GM19397 (cell line): ENCODE data around the gene IL10.
A peak's percentile ranks its signal among the peaks of the same experiment; 100 is the strongest.

ENCODE experiments used
- ATAC-seq: cut with Tn5 transposase; IDR thresholded peaks from one replicate; pipeline ENCODE4 v1.9.1; 2021; ENCODE audit warnings: mild to moderate bottlenecking, moderate library complexity; ENCODE audit not compliant: unreplicated experiment

Gene IL10

DNA sequence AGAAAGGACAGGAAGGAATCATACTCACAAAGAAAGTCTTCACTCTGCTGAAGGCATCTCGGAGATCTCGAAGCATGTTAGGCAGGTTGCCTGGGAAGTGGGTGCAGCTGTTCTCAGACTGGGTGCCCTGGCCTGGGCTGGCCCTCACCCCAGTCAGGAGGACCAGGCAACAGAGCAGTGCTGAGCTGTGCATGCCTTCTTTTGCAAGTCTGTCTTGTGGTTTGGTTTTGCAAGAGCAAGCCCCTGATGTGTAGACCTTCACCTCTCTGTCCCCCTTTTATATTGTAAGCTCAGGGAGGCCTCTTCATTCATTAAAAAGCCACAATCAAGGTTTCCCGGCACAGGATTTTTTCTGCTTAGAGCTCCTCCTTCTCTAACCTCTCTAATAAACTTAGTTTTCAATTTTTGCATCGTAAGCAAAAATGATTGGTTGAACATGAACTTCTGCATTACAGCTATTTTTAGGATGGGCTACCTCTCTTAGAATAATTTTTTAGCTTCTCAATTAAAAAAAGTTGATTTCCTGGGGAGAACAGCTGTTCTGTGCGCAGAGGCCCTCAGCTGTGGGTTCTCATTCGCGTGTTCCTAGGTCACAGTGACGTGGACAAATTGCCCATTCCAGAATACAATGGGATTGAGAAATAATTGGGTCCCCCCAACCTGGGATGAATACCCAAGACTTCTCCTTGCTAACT, at the start of gene IL10:
IL10 (minus strand) TSS at position 252 of the 695 bp plus-strand sequence; CDS start at position 193, 59 bp downstream.
- no peak for ATAC-seq

DNA sequence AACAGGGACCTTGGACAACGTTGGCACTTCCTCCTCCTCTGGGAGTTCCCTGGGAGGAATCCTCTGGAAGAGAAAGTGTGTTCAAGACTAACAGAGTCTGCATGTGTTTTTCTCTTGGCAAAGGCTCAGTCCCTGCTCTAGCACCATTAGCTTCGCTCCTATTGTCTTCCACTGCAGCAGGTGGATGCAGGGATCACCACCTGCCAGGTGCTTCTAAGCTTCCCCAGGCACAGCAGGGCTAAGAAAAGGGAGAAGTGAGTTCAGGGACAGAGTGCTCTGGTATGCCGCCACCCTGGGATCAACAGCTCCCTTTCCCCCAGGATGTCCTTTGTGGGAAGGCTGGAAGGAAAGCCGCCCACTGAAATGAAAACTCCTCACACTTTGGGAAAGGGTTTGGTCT, 49.2 kb upstream of the IL10 start:
- ATAC-seq = no peak

- peak; percentile 77 for ATAC-seq
These were observed 44.3 kb upstream of the IL10 start for GRCh38 chr1:206816390-206817287.

- ATAC-seq = no peak
These were observed 42.5 kb upstream of the IL10 start for GRCh38 chr1:206814716-206815341.

GRCh38 chr1:206812471-206812870, 40.2 kb upstream of the IL10 start:
- no peak for ATAC-seq

DNA sequence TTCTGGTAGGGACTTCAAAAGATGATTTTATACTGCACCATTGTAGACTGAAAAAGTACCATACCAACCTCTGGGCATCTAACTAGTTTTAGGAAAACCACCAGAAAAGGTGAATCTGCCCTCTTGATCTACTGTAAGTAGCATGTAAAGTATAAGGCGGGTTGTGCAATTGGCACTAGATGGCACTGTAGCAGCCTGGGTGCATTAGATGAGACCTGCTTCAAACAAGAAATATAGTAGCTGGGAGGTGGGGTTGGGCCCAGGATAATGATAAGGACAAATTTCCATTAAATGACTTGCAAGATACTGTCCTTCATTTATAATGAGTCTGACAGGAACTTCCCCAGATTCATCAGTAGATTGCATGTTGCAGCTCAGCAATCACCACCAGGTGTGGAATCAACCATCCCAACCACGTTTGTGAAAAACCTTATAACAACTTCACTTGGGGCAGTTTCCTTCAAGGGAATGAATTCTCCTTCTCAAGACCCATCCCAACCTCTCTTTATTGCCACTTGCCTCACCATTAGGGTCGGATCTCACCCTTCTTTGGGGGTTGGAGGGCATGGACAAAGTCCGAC, 37.3 kb upstream of the IL10 start:
- ATAC-seq = no peak

- ATAC-seq = no peak
These were observed 36.3 kb upstream of the IL10 start for GRCh38 chr1:206808615-206809014.

DNA sequence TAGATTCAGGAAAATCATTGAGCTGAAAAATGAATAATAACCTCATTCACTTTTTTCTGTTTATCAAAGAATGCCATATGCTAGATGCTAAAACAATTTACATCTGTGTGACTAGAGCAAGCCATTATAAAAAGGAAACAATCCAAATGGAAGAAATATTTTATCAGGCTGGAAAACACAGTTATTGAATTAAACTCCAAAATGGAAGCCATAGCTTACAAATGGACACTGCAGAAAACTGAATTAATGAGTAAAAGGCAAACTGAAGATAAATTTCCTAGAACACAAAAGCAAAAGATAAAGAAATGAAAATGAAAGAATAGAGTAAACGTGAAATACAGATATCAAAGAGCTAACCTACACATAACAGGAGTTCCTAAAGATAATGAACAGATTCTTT, 33.1 kb upstream of the IL10 start:
- no peak for ATAC-seq

GRCh38 chr1:206804156-206804737, 32.0 kb upstream of the IL10 start:
- ATAC-seq = no peak

DNA sequence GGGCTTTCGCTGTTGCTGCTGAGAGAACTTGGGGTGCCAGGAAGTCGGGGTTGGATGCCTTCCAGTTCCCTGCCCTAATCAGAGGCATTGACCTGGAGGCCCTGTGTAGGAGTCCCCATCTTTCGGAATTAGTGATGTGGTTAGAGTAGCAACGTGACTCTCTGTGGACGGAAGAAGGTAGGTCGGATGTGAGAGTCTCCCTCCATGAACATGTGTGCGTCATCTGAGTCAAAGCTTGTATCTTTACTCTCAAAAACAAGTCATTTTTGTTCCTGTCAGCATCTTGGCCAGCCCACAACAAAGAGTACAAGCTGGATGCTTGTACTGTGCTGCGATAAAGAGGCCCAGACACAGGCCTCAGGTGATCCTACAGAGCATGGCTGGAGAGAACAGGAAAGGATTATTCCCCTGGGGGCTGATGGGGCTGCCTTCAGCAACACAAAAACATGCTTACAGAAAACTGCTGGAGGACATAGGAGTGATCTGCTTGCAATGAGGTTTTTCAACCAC, 31.0 kb upstream of the IL10 start:
- peak; percentile 92 for ATAC-seq

DNA sequence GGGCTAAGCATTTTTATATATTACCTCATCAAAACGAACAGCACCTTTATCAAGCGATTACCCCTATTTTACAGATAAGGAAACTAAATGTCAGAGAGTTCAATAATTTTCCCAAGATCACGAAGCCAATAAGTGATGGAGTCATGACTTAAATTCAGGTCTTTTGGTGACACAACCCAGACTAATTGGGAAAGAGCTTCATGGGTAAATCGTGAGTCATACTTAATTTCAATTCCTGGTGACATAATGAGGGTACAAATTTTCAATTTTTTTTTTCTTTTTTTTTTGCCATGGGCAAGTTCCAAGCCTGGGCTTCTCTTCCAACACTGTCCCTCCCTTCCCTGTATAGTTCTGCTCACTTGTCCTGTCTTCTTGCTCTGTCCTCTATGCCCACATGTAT, 30.1 kb upstream of the IL10 start:
- ATAC-seq = no peak

GRCh38 chr1:206801467-206801866, 29.2 kb upstream of the IL10 start:
- ATAC-seq = no peak

DNA sequence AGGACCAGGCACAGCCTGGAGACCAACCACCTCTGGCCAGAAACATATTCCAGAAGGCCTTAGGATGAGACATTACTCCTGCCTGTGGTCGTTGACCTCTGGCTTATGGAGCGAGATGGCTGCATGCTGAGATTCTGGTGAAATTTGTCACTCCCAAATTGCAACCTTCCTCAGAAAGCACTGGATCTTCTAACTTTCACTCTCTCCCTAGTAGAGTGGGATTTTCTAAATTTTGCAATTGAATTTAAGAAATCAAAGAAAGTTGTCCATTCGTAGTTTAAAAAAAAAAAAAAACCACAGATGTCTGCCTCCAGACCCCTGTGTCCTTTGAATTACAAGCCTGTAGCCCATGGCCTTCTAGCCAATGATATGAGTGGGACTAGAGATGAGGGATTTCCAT, 28.6 kb upstream of the IL10 start:
- no peak for ATAC-seq

DNA sequence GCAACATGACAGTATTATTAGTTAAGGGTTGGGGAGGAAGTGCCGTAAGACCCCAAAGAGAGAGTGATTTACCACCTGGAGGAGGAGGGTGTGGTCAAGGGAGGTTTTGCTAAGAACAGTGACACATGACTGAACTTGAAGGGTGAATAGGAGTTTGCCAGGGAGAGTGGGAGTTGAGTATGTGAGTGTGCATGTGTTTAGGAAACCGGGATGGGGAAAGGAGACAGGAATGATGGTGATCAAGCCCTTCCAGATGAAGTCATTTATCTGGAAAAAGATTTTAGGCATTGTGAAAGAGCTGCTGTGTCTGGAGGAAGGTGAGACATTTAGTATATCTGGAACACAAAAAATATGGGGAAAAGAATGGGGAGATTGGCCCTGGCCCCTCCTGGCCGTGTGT, 28.1 kb upstream of the IL10 start:
- ATAC-seq = no peak

- no peak for ATAC-seq
These were observed 27.0 kb upstream of the IL10 start for GRCh38 chr1:206799311-206799710.

DNA sequence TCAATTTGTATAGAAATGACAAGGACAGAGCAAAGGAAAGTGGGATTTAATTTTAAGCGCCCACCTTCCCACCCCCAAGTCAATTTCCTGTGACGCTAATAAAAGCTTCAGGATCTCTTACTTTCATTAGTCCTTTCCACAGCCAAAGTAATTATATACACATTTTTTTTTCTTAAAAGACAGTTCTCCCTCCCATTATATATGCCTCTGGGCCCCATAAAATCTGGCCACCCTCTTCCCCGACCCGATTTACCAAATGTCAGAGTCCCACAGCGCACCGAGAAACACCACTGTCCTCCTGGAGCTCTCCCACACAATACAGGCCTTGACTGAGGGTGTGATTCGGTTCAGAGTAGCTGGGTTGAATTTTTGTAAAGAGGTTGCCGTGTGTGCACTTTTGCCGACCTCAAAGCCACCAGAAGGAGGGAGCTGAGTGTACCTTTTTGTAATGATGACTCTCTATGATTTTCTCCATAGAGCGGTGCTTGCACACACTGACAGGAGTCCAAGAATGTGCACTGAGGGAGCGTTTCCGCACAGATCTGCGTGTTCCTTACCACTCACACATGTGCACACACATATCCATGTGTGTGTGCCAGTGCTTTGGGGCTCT, 26.2 kb upstream of the IL10 start:
- ATAC-seq = no peak

DNA sequence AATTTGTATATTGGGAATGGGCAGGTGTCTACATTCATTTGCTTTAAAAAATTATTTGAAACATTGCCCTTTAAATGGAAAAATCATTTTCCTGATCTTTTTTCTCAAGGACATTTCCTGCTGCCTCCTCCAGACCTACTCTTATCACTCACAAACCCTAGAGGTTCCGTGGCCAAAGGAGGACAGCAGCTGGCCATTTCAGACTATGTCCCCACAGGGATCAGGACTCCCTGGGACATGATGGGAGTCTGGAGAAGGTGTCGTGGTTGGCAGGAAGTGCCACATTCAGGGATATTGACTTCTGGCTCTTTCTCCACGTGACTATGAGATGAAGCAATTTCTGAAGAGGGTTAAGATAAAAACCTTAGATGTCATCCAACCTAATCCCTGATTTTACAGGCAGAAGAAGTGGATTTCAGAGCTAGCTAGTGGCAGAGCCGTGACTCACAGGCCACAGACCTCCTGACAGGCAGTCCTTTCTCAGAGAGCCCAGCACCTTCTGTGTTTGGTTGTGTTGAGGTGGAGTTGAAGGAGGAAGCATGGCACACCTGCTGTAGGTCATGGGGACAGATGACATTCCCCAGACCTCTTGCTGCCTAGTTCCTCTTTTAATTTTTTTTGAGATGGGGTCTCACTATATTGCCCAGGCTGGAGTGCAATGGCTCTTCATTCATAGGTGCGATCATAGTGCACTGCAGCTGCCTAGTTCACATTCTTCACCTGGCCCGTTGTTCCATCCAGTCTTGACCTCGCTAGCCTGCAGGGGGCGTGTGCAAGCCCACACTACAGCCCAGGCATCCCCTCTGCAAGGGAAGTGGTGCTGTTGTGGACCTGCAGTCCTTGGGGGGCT, 25.5 kb upstream of the IL10 start:
- ATAC-seq = no peak

DNA sequence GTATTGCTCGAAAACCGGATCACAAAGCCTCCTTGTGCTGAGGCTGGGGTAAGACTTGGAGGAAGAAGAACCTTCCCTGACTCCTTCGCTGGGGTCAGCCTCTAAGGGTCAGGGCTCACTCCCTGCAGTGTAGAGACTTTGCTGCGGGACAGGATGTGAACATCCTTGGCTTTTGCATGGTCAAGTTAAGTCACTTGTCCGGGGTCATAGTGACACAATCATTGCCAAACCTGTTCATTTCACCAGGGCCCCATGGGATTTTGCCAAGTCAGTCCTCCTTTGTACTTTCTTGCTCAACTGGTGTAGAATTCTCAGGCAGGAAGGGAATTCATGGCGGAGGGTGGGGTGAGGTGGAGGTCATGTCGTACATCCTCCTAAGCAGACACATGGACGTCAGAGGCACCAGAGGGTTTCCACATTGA, 24.7 kb upstream of the IL10 start:
- ATAC-seq = no peak

DNA sequence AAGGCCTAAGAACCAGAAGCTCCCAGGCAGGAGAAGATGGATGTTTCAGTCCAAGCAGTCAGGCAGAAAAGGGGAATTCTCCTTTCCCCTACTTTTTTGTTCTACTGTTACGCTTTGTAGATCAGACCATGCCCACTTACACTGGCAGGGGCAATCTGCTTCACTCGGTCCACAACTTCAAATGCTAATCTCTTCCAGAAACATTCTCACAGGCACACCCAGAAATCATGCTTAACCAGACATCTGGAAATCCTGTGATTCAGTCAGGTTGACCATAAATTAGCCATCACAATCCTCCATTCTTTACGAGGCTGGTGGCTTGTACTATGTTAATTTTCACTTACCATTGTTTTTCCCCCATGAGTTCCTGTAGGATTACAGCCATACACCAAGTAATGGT, 23.8 kb upstream of the IL10 start:
- no peak for ATAC-seq
